Kidney (tissue), 14 donors: Measurements from ENCODE around the gene NID2. TPM values are rescaled to one million over a fixed set of nuclear protein-coding genes. Genes with fewer than 3 reads are reported as not detected.

Experiments used
- DNase-seq, 5 donors: peaks; one replicate each; pipeline ENCODE4 v3.0.0-alpha.2; 2013 to 2020
- FAIRE-seq: peaks from 2 replicates; lab custom pipeline; 2012; peaks lifted over from hg19 to GRCh38; lab: Jason Lieb, UNC
- H3K27ac ChIP-seq, 2 donors: one replicate each; pipeline ENCODE4 v1.7.0; 2013; ENCODE audit warnings: low read depth in 2 of 2, low read length in 2 of 2, inconsistent platforms in 1 of 2
- H3K27me3 ChIP-seq: one replicate; pipeline ENCODE4 v1.7.1; 2013; ENCODE audit warnings: low read length, inconsistent platforms; ENCODE audit not compliant: control insufficient read depth, insufficient read depth
- H3K36me3 ChIP-seq, 3 donors: one replicate each; pipeline versions ENCODE4 v1.7.0 to v1.7.1; 2013; ENCODE audit warnings: low read length in 3 of 3, control low read depth in 1 of 3, inconsistent platforms in 1 of 3; ENCODE audit not compliant: insufficient read depth in 3 of 3, control insufficient read depth in 2 of 3
- H3K4me1 ChIP-seq, 3 donors: one replicate each; pipeline versions ENCODE4 v1.7.0 to v1.7.1; 2013; ENCODE audit warnings: low read length in 3 of 3, inconsistent platforms in 1 of 3, low read depth in 1 of 3; ENCODE audit not compliant: control insufficient read depth in 2 of 3, insufficient read depth in 2 of 3
- H3K4me3 ChIP-seq, 3 donors: one replicate each; pipeline versions ENCODE4 v1.7.0 to v1.8.1; 2013; ENCODE audit warnings: low read length in 3 of 3, control low read depth in 1 of 3, inconsistent platforms in 1 of 3
- H3K9ac ChIP-seq, 3 donors: one replicate each; pipeline versions ENCODE4 v1.7.0 to v1.7.1; 2013; ENCODE audit warnings: low read length in 3 of 3, control low read depth in 1 of 3, inconsistent platforms in 1 of 3
- H3K9me3 ChIP-seq, 3 donors: one replicate each; pipeline versions ENCODE4 v1.7.0 to v1.7.1; 2013; ENCODE audit warnings: low read length in 3 of 3, control low read depth in 1 of 3, inconsistent platforms in 1 of 3; ENCODE audit not compliant: control insufficient read depth in 2 of 3, insufficient read depth in 1 of 3
- intact Hi-C: fragments of 100-400 bp; cut with DNase I; formaldehyde crosslinking; loops from one replicate; pipeline ENCODE4 v1.11.1; 2022
- polyA plus RNA-seq: library from polyadenylated mRNA; stranded (reverse); fragments of 350-450 nt; fragmentation: Illumina TruSeq; extraction: RNeasy Lipid Tissue Mini Kit (QIAGEN cat#74804); gene quantifications from one replicate; pipeline ENCODE4 v1.2.3, GENCODE V29; 2014; ENCODE audit warnings: low read depth, low replicate concordance; ENCODE audit not compliant: insufficient read depth
- total RNA-seq: library from RNA; stranded (reverse); fragmentation: NEBNext Ultra II Directional; extraction: Animal tissue kit (Norgen Biotek cat#: 25700); gene quantifications from one replicate; pipeline ENCODE4 v1.2.1, GENCODE V29; 2021
- TF ChIP-seq, protein P1 (sequence below): IDR thresholded peaks from 3 replicates; pipeline ENCODE4 v1.5.1; 2012; ENCODE audit warnings: mild to moderate bottlenecking, moderate library complexity, borderline replicate concordance; ENCODE audit not compliant: insufficient read depth; ENCODE audit errors: extremely low read depth
- donor health status: control.
- donor health status: control.
- donor health status: control.
- donor health status: control.
- donor health status: control.
- donor health status: DM: yes; HTN: yes; CAD: no.
- donor health status: Normal renal cell carcinoma (clear cell type).

Gene NID2
- total and polyA plus RNA-seq, 2 donors from 2014 or later = 7.1 to 37.7 TPM

DNA sequence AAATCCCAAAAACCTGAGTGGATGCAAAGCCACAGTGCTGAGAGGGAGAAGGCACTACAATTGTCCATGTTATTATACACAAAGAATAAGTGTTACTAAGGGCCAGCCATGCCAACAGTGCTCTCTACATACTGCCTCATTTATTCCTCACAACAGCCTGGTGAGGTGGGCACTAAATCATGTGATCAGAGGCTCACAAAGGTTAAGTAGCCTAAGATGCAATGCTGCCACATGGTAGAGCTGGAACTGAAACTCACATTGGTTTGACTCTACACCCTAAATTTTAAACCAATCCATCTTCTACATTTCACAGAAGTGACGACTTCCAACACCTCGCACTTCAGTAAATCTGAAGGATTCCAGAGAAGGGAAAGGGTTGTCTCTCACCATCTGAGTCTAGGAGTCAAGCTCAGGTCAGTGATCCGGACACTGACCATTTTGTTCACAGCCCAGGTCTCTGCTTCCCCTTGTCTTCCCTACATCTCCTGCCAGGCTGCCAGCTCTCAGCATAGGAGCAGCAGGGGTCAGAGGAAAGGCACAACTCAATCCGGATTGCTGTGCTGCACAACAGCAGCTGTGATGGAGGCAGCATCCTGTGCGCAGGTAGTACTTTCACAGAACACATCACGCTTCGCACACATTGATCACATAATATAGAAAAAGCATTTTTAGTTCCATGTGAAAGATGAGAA, 29.6 kb downstream of the NID2 start:
- no peaks in the 10 kb centered on the region for H3K9me3 ChIP-seq
- H3K9ac ChIP-seq = no peak overlapping the region
- no peaks in the 10 kb centered on the region for H3K4me1 ChIP-seq
- FAIRE-seq (no peak), DNase-seq (no peak)
- H3K4me3 ChIP-seq = no peak overlapping the region
- H3K27me3 ChIP-seq = no peaks in the 10 kb centered on the region
- intact Hi-C loops = no loop called here
- H3K36me3 ChIP-seq = peaks cover 0 to 11% (median 6%) of the 10 kb centered on the region in 3 donors
- TF ChIP-seq, protein P1, sequence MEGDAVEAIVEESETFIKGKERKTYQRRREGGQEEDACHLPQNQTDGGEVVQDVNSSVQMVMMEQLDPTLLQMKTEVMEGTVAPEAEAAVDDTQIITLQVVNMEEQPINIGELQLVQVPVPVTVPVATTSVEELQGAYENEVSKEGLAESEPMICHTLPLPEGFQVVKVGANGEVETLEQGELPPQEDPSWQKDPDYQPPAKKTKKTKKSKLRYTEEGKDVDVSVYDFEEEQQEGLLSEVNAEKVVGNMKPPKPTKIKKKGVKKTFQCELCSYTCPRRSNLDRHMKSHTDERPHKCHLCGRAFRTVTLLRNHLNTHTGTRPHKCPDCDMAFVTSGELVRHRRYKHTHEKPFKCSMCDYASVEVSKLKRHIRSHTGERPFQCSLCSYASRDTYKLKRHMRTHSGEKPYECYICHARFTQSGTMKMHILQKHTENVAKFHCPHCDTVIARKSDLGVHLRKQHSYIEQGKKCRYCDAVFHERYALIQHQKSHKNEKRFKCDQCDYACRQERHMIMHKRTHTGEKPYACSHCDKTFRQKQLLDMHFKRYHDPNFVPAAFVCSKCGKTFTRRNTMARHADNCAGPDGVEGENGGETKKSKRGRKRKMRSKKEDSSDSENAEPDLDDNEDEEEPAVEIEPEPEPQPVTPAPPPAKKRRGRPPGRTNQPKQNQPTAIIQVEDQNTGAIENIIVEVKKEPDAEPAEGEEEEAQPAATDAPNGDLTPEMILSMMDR = no peak
- no peak overlapping the region for H3K27ac ChIP-seq

DNA sequence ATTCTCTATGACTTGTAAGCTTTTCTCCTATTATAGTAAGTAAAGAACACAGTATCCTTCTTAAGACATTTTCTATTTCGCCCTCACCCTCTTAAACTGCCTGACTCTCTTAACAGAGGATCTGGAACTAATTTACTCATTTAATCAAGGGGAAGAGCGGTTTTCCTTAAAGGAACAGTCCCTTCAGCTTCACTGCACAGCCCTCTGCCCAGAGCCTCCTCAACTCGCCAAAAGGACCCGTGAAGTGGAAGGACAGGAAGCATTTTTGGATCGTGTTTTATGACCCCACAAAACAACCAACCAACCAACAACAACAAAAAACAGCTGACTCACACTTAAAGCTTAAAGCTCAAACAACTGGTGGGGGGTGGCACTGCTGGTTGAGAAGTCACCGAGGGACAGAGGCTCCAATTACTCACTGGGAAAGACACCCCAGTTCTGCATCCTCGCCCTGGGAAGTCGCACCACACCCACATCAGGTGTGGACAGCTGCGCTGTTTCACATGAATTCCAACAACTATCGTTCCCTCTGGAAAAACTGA, 35.7 kb downstream of the NID2 start:
- peak in 1 of 5 donors; percentile 36 for DNase-seq
- Histone ChIP-seq H3K27ac (peak overlapping the region in 1 of 2 donors; percentile 29), H3K9ac (no peak overlapping the region), H3K9me3 (no peaks in the 10 kb centered on the region), H3K4me1 (peaks cover 0 to 9% (median 0%) of the 10 kb centered on the region in 3 donors), H3K4me3 (no peak overlapping the region), H3K27me3 (no peaks in the 10 kb centered on the region), H3K36me3 (no peaks in the 10 kb centered on the region)
- no peak for FAIRE-seq
- TF ChIP-seq, protein P1 = no peak
- intact Hi-C loops = no loop called here

DNA sequence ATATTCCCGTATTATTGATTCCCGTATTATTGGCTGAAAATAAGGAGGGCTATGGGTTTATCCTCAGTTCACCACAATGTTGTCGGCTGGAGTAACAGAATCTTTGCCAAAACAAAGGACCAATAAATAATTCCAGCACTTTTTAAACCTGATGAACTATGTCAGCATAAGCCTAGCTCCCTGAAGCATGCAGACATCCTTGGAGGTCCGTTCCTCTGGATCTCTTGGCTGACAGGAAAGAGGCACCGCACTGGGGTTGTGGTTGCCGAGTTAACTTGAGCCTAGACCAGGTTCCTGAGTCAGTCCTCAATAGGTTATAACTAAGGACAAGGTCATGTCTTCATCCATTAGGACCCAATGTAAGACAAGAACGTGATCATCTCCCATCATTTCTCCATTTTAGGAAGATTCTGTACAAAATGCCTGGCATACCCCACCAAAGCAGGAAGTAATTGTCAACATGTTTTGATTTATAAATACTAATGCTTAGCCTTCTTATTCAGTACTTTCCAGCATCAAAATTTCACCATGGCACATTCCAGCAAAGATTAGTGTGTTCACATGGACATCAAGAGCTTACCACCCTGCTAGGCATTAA, 36.6 kb downstream of the NID2 start:
- intact Hi-C loops = no loop called here
- H3K27ac ChIP-seq = no peak overlapping the region
- no peak for FAIRE-seq

More for the DNA sequence above, 36.6 kb downstream of the NID2 start:
- DNase-seq = no peak
- H3K36me3 ChIP-seq = no peaks in the 10 kb centered on the region
- H3K9me3 ChIP-seq = no peaks in the 10 kb centered on the region
- TF ChIP-seq, protein P1 = no peak
- peaks cover 0 to 9% (median 0%) of the 10 kb centered on the region in 3 donors for H3K4me1 ChIP-seq
- no peaks in the 10 kb centered on the region for H3K27me3 ChIP-seq
- no peak overlapping the region for H3K4me3 ChIP-seq
- H3K9ac ChIP-seq = no peak overlapping the region
